ENCODE data around the gene OVCH1.
"Not testable (repeated sequence)": the region's sequence is repeated elsewhere in the genome, so short reads cannot be mapped to it uniquely, and the experiment has no call there.

DNA sequence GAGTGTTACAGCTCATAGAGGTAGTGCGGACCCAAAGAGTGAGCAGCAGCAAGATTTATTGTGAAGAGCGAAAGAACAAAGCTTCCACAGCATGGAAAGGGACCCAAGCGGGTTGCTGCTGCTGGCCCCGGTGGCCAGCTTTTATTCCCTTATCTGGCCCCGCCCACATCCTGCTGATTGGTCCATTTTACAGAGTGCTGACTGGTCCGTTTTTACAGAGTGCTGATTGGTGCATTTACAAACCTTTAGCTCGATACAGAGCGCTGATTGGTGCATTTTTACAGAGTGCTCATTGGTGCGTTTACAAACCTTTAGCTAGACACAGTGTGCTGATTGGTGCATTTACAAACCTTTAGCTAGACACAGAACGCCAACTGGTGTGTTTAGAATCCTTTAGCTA is 60.7 kb downstream of the OVCH1 start:
- not testable (repeated sequence) for TF ChIP-seq POLR2A (IDR thresholded peaks at IDR 0.05)
- TF ChIP-seq, protein P1, sequence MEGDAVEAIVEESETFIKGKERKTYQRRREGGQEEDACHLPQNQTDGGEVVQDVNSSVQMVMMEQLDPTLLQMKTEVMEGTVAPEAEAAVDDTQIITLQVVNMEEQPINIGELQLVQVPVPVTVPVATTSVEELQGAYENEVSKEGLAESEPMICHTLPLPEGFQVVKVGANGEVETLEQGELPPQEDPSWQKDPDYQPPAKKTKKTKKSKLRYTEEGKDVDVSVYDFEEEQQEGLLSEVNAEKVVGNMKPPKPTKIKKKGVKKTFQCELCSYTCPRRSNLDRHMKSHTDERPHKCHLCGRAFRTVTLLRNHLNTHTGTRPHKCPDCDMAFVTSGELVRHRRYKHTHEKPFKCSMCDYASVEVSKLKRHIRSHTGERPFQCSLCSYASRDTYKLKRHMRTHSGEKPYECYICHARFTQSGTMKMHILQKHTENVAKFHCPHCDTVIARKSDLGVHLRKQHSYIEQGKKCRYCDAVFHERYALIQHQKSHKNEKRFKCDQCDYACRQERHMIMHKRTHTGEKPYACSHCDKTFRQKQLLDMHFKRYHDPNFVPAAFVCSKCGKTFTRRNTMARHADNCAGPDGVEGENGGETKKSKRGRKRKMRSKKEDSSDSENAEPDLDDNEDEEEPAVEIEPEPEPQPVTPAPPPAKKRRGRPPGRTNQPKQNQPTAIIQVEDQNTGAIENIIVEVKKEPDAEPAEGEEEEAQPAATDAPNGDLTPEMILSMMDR (IDR thresholded peaks at IDR 0.05 in 4 of 5, conservative IDR thresholded peaks at IDR 0.05 in 1 of 5): not testable (repeated sequence)
